ENCODE results near the gene MSRB1. TPM values are rescaled to one million over a fixed set of nuclear protein-coding genes. Genes with fewer than 3 reads are reported as not detected.

The MSRB1 gene
- total and polyA plus RNA-seq, 2 of the 13 experiments (the other 11 are each of a cell fraction or from before 2014, with no cell fraction given), result 32.1 to 75.4 TPM

DNA sequence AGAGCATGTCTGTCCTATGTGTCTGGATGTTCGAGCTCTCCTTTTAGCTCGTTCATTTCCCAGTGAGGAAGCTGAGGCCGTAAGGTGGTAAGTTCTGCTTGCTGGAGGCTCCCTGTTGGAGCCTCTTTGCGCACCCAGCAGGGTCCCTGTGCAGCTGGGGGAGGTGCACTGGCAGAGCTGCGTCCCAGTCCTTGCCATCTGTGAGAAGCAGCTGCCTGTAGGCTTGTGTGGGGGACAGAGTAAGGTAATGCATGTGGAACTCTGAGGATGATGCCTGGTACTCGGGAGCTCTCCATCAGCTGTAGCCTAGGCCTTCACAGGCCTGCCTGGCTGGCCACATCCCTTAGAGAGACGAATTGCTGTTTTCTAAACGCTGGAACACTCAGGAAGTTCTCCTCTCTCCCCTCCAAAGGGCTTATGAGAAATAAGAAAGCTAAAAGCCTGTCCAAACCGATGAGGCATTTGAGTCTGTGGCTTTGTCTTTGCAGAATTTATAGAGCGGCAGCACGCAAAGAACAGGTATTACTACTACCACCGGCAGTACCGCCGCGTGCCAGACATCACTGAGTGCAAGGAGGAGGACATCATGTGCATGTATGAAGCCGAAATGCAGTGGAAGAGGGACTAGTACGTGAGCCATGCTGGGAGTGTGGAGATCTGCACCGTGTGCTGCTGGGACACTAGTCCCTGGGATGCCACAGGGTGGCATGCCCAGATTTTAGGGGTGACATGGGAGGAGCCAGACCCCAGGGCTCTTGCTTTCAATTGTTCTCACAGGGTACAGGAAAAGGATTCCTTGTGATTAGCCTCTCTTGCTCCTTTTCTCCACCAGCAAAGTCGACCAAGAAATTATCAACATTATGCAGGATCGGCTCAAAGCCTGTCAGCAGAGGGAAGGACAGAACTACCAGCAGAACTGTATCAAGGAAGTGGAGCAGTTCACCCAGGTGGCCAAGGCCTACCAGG is 17.9 kb upstream of the MSRB1 start (continued):
- TF ChIP-seq SAP130 (CRISPR knock-in tag; IDR thresholded peaks at IDR 0.05; ENCODE audit: low read depth) (peak; percentile 12), NPAS2 (CRISPR knock-in tag; IDR thresholded peaks at IDR 0.05; ENCODE audit: borderline replicate concordance) (no peak), ZNF232 (CRISPR knock-in tag; IDR thresholded peaks at IDR 0.05; ENCODE audit: borderline replicate concordance) (no peak), ZNF737 (CRISPR knock-in tag; IDR thresholded peaks at IDR 0.05; ENCODE audit: borderline replicate concordance) (no peak), ZNF780A (CRISPR knock-in tag; IDR thresholded peaks at IDR 0.05) (0 out of 2 replicates have a peak, but pooled peaks have one; percentile 11), PLSCR1 (CRISPR knock-in tag; IDR thresholded peaks at IDR 0.05; ENCODE audit: borderline replicate concordance) (0 out of 2 replicates have a peak, but pooled peaks have one; percentile 4), ZNF883 (CRISPR knock-in tag; IDR thresholded peaks at IDR 0.05; ENCODE audit: not compliant biosample characterization) (no peak), NFYB (CRISPR knock-in tag; IDR thresholded peaks at IDR 0.05) (no peak), ZFP37 (CRISPR knock-in tag; IDR thresholded peaks at IDR 0.05; ENCODE audit: borderline replicate concordance) (no peak), YY1 (IDR thresholded peaks at IDR 0.05; ENCODE audit: insufficient read depth, insufficient replicate concordance, low read depth, low read length) (no peak), NFE2L1 (CRISPR knock-in tag; IDR thresholded peaks at IDR 0.05; ENCODE audit: borderline replicate concordance) (no peak), TAF15 (IDR thresholded peaks at IDR 0.05; ENCODE audit: low read depth, low read length, poor library complexity, severe bottlenecking) (no peak), ZSCAN12 (CRISPR knock-in tag; IDR thresholded peaks at IDR 0.05) (no peak), ZNF652 (CRISPR knock-in tag; IDR thresholded peaks at IDR 0.05; ENCODE audit: borderline replicate concordance, low read depth) (no peak), CAMTA2 (CRISPR knock-in tag; IDR thresholded peaks at IDR 0.05; ENCODE audit: borderline replicate concordance) (no peak), PHF5A (CRISPR knock-in tag; IDR thresholded peaks at IDR 0.05; ENCODE audit: low read depth, unreplicated experiment) (peak; percentile 8), ELF1 (CRISPR knock-in tag; IDR thresholded peaks at IDR 0.05) (no peak), RBFOX2 (IDR thresholded peaks at IDR 0.05; ENCODE audit: low read depth, low read length) (peak; percentile 57; the same call in 1 of the 2 replicates)
- TF ChIP-seq, protein P1, sequence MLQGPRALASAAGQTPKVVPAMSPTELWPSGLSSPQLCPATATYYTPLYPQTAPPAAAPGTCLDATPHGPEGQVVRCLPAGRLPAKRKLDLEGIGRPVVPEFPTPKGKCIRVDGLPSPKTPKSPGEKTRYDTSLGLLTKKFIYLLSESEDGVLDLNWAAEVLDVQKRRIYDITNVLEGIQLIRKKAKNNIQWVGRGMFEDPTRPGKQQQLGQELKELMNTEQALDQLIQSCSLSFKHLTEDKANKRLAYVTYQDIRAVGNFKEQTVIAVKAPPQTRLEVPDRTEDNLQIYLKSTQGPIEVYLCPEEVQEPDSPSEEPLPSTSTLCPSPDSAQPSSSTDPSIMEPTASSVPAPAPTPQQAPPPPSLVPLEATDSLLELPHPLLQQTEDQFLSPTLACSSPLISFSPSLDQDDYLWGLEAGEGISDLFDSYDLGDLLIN (CRISPR knock-in tag; IDR thresholded peaks at IDR 0.05; ENCODE audit: borderline replicate concordance), result no peak
- TF ChIP-seq, protein P2, sequence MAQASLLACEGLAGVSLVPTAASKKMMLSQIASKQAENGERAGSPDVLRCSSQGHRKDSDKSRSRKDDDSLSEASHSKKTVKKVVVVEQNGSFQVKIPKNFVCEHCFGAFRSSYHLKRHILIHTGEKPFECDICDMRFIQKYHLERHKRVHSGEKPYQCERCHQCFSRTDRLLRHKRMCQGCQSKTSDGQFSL (CRISPR knock-in tag; IDR thresholded peaks at IDR 0.05), result no peak
- TF ChIP-seq, protein P3, sequence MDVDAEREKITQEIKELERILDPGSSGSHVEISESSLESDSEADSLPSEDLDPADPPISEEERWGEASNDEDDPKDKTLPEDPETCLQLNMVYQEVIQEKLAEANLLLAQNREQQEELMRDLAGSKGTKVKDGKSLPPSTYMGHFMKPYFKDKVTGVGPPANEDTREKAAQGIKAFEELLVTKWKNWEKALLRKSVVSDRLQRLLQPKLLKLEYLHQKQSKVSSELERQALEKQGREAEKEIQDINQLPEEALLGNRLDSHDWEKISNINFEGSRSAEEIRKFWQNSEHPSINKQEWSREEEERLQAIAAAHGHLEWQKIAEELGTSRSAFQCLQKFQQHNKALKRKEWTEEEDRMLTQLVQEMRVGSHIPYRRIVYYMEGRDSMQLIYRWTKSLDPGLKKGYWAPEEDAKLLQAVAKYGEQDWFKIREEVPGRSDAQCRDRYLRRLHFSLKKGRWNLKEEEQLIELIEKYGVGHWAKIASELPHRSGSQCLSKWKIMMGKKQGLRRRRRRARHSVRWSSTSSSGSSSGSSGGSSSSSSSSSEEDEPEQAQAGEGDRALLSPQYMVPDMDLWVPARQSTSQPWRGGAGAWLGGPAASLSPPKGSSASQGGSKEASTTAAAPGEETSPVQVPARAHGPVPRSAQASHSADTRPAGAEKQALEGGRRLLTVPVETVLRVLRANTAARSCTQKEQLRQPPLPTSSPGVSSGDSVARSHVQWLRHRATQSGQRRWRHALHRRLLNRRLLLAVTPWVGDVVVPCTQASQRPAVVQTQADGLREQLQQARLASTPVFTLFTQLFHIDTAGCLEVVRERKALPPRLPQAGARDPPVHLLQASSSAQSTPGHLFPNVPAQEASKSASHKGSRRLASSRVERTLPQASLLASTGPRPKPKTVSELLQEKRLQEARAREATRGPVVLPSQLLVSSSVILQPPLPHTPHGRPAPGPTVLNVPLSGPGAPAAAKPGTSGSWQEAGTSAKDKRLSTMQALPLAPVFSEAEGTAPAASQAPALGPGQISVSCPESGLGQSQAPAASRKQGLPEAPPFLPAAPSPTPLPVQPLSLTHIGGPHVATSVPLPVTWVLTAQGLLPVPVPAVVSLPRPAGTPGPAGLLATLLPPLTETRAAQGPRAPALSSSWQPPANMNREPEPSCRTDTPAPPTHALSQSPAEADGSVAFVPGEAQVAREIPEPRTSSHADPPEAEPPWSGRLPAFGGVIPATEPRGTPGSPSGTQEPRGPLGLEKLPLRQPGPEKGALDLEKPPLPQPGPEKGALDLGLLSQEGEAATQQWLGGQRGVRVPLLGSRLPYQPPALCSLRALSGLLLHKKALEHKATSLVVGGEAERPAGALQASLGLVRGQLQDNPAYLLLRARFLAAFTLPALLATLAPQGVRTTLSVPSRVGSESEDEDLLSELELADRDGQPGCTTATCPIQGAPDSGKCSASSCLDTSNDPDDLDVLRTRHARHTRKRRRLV (CRISPR knock-in tag; IDR thresholded peaks at IDR 0.05), result no peak; the same call in 1 of the 2 replicates

Data from HepG2 (cell line).